Measurements from ENCODE around the gene TOP2A.
"Not testable (repeated sequence)": the region's sequence is repeated elsewhere in the genome, so short reads cannot be mapped to it uniquely, and the experiment has no call there.

TOP2A gene

DNA sequence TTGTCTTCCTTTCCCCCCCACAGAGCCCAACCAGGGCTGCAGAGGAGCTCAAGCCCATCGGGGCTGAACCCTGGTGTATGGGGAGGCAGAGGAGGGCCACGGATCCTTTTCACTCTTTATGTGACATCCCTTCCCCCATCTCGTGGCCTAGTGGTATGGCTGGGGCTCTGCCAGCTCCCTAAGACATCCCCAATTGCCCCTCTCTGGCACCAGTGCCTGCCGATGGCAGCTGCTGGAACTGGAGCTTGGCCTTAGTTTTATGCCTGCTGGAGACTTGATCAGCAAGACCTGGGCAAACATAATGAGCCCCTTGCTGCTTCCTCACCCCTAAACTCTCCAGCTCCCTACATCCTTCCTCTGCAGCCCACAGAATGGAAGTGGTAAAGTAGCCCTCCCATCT, 8.0 kb upstream of the TOP2A start:
- DNase-seq = no peak

DNA sequence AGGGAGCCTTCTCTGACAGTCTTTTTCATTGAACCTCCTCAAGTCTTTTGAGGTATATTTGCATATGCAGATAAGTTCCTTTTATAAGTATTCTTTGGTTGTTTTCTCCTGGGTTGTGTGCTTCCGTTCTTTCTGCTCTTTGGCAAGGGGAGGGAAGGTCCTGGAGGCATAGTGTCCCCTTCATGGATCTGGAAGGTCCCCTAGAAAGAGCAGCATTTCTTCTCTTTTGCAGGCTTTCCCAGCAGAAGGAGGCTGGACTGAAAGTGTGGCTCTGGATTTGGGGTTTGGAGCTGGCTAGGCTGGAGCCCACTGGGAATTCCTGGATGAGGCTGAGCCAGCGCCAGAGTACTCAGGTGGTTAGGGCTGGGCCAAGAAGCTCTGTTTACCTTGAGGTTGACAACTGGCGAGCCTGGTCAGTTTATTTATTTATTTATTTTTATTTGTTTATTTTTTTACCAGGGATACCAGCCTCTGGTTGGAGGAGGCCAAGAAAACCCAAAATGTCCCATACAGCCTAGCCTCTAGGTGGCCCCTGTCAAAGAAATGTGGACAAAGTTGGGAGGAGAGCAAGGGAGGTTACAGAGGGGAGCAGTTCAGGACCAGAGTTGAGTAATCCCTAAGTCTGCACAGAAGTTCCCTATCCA, 5.4 kb upstream of the TOP2A start:
- peak; percentile 25 for DNase-seq

DNA sequence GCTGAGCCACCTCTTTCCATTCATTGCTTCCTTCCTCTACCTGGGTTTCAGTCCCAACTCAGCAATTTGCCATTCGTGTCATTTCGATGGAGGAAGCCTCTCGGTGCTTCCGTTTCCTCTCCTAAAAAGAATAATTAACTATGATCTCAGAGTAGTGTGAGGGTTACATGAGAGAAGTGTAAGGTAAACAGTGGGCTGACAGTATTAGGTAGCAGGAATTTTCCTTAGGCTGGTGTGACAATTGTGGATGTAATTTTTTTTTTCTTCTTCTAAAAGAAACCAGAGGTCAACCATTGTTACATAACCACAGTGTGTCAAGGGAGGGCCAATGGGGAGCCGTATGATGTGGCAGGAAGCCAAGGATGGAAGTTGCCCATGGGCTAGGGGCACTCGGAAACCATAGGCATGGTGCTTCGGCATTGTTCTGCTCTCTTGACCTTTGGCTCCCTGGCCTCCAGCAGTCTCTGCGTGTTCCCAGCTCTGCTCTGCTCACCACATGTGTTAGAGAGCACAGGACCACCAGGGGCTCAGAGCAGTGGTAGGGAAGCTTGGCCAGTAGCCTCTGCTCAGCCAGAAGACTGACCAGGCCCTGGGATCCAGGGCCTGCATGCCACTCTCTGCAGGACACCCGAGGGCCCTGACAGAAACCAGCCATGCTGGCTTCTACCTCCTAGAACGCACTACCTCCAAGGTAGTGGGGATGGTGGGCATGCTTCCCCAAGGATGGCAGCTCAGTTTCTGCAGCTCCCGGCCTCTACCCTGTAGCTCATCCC, 2.0 kb upstream of the TOP2A start:
- DNase-seq = no peak

DNA sequence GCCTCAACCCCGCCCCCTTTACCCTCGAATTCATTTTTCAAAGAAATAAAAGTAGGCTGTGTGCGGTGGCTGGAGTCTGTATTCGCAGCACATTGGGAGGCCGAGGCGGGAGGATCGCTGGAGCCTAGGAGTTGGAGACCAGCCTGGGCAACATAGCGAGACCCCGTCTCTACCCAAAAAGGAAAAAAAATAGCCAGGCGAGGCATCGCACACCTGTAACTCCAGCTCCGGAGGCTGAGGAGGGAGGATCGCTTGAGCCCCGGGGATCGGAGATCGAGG, 671 bp upstream of the TOP2A start:
- no peak for DNase-seq

DNA sequence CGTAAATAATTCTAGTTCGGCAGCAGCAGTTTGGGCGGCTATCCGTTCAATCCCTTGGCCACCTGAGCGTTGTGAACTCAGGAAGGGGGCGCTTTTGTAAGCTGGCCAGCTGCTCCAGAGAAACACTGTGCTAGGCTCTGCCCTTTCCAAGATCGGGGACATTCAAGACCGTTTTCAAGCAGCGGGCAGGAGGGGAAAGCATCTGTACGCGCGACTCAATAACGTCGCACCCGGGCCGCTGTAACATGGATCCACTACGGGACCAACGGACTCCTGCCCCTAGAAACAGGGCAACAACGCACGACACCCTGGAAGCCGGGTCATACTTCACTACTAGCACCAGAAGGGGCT, 463 bp downstream of the TOP2A start:
- no peak for DNase-seq

DNA sequence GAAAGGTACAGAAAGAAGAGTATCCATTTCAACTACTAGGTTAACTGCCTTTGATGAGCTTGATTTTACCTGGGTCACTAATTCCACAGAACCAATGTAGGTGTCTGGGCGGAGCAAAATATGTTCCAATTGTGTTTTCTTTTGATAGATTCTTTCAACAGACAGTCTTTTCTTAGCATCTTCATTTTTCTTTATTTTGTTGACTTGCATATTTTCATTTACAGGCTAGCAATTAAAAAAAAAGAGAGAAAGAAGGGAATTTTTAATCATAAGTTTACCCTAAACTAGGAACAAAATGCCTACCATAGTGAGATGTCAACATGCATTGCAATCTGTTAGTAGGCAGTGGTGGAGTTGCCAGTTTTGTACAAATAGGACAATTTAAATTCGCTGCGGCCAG, 1.0 kb downstream of the TOP2A start:
- DNase-seq = no peak

DNA sequence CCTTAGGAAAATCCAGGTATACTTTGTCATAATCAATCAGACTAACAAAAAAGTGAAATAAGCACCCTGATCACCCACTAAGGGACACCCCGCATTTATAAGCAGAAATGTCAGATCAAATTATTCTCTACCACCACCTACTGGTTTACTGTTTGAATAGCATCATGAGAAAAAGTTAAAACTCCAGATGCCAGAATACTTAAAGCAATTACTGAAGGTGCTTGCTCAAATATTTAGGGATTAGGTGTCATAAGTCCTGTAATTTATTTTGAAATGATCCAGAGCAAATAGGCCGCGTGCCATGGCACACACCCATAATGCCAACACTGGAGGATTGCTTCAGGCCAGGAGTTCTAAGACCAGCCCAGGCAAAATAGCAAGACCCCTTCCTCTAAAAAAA, 2.3 kb downstream of the TOP2A start:
- no peak for DNase-seq

DNA sequence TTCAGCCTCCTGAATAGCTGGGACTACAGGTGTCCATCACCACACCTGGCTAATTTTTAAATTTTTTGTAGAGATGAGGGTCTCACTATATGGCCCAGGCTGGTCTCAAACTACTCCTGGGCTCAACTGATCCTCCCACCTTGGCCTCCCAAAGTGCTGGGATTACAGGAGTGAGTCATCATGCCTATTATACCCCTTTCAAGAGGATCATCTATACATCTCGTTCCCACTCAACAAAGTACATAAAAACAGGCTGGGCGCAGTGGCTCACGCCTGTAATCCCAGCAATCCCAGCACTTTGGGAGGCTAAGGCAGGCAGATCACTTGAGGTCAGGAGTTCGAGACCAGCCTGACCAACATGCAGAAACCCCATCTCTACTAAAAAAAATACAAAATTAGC, 3.4 kb downstream of the TOP2A start:
- not testable (repeated sequence) for DNase-seq

DNA sequence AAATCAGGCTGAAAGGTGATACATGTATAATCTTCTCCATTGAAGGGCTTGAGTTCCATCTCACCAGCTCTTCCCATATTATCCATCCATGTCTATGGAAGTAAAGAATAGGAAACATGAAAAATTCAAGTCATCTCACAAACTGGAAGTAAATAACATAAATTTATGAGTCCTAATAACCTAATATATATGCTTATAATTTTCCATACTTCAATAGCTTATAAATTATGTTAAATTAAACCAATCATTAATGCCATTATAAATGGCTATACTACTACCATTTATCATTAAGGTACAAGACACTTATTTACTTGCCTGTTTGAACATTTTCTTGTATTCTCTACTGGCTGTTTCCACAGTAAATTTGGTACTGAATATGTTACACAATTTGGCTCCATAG, 4.8 kb downstream of the TOP2A start:
- DNase-seq = no peak

DNA sequence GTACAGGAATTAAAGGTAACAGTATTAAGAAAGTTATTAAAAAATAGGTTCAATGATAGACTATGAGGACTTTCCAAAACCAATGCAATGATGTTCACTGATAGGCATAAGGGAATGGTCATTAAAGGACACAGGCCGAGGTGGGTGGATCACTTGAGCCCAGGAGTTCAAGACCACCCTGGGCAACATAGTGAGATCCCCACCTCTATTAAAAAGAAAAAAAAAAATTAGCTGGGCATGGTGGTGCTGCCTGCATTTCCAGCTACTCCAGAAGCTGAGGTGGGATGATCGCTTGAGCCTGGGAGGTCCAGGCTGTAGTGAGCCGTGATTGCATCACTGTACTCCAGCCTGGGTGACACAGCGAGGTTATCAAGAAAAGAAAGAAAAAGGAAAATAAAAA, 5.9 kb downstream of the TOP2A start:
- no peak for DNase-seq

DNA sequence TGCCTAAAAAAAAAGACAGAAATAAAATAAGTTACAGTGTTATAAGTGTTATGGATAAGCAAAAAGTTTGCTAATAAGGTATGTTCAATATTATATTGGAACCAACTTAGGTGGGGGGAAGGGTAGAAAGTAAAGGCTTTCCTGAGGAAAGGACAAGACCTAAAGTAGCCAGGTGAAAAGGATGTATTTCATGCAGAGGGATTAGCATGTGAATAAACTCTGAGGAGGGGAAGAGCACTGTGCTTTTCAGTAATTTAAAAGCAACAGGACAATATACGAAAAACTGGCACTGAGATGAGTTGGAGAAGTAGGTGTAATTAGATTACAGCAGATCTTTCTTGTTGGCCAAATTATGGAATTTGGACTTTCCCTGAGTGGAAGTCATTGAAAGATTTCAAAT, 7.6 kb downstream of the TOP2A start:
- no peak for DNase-seq

DNA sequence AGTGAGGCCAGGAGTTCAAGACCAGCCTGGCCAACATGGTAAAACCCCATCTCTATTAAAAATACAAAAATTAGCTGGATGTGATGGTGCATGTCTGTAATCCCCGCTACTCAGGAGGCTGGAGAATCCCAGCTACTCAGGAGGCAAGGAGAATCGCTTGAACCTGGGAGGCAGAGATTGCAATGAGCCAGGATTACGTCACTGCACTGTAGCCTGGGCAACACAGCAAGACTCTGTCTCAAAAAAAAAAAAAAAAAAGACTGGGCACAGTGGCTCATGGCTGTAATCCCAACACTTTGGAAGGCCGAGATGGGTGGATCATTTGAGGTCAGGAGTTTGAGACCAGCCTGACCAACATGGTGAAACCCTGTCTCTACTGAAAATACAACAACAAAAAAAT, 8.2 kb downstream of the TOP2A start:
- not testable (repeated sequence) for DNase-seq

DNA sequence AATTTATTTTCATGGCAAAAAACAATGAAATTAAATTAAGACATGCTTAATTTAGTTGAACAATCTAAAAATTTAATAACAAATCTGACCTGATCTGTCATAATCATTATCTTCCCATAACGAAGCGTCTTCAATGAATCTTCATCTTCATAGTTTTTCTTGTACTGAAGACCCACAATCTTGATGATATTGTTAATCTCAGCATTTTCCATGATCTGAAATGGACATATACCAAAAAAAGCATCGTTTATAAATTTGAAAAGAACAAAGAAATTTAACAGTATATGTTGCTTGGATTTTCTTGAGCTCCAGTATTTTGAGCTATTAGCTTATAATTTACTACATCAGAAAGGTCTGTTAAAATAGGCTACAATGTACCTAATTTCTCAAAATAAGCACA, 10.2 kb downstream of the TOP2A start:
- no peak for DNase-seq

DNA sequence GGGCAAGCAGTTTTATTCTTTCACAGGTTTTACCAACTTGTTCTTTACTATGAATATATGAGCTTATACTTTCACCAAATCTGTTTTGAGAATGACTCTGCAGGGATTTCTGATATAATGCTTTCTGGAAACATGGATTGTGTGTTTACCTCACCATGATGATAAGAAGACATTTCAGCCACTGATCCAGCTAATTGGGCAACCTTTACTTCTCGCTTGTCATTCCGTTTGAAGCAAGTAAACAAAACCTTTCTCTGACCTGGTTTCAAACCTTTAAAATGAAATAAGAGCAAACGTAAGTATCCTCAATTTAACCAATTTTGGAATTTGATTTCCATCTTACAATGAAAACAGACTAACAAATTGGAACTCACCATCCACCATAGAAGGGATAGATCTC, 13.7 kb downstream of the TOP2A start:
- DNase-seq = no peak

DNA sequence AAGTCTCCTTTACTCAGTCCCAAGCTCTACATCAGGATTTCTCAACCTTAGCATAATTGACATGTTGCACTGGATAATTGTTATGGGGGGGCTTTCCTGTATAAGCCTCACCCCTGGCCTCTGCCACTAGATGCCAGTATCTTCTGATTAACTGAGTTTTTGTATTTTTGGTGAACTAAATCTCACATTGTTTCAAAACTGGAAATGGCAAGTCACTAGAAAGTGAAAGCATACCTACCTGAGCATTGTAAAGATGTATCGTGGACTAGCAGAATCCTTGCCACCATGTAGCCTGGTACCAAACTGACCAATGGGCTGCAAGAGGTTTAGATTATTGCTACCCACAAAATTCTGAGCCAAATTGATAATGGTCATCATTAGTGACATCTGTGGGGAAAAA, 15.0 kb downstream of the TOP2A start:
- DNase-seq = no peak

DNA sequence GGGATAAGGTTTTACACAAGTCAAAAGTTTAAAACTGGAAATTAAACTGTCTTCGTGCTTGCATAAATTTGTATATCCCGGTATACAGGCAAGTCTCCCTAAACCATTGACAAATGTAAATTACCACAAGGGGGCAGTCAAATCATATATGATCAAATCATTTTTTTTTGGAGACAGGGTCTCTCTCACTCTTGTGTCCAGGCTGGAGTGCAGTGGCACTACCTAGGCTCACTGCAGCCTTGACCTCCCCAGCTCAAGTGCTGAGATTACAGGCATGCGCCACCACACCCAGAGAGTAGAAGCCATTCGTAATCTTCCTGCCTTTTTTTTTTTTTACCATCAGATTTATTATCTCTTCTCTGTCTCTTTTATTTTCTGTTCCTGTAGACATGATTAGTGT, 18.5 kb downstream of the TOP2A start:
- no peak for DNase-seq

DNA sequence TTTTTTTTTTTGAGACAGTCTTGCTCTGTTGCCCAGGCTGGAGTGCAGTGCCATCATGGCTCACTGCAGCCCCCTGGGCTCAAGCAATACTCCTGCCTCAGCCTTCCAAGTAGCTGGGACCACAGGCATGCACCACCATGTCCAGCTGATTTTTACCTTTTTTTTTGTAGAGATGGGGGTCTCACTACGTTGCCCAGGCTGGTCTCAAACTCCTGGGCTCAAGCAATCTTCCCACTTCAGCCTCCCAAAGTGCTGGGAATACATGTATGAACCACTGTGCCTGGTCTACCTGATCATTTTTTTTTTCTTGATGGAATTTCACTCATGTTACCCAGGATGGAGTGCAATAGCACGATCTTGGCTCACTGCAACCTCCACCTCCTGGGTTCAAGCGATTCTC, 31.1 kb downstream of the TOP2A start:
- DNase-seq = not testable (repeated sequence)

DNA sequence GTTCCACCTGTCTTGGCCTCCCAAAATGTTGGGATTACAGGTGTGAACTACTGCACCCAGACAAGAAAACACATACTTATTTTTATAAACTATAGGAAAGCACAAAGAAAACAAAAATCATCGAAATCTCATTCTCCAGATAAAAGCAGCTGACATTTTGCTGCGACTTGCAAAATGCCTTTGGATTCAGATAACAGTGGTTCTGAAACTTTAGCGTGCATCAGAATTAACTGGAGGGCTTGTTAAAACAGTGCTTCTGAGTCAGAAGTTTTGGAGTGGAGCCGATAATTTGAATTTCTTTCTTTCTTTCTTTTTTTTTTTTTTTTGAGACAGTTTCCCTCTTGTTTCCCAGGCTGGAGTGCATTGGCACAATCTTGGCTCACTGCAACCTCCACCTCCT, 35.4 kb downstream of the TOP2A start:
- no peak for DNase-seq

DNA sequence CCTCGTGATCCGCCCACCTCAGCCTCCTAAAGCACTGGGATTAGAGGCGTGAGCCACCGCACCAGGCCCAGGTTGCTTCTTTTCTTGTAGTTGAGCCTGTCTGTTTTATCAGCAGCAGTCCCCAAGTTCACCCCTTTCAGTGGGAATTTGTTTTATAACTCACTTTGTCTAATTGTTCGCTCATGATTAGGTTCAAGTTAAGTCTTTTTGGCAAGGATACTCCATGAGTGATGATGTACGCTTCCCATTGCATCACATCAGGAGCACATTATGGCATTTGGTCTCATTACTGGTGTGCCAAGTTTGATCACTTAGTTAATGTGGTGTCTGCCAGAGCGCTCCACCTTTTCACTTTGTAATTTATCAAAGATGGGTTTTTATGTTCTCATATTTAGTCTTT, 38.7 kb downstream of the TOP2A start:
- DNase-seq = no peak

DNA sequence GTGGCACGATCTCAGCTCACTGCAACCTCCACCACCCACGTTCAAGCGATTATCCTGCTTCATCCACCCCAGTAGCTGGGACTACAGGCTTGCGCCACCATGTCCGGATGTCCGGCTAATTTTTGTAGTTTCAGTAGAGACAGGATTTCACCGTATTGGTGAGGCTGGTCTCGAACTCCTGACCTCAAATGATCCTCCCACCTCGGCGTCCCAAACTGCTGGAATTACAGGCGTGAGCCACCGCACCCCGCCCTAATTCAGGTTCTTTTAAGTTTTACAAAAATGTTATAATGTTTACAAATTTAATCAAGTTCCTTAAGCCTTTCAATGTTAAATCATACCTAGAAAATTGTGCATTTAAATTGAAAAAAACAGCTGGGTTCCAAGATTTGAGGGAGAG, 39.9 kb downstream of the TOP2A start:
- no peak for DNase-seq

DNA sequence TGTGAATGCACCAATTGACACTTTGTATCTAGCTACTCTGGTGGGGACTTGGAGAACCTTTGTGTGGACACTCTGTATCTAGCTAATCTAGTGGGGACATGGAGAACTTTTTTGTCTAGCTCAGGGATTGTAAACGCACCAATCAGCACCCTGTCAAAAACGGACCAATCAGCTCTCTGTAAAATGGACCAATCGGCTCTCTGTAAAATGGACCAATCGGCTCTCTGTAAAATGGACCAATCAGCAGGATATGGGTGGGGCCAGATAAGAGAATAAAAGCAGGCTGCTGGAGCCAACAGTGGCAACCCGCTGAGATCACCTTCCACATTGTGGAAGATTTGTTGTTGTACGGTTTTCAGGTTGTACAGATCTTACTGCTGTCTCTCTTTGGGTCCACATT, 41.2 kb downstream of the TOP2A start:
- not testable (repeated sequence) for DNase-seq

DNA sequence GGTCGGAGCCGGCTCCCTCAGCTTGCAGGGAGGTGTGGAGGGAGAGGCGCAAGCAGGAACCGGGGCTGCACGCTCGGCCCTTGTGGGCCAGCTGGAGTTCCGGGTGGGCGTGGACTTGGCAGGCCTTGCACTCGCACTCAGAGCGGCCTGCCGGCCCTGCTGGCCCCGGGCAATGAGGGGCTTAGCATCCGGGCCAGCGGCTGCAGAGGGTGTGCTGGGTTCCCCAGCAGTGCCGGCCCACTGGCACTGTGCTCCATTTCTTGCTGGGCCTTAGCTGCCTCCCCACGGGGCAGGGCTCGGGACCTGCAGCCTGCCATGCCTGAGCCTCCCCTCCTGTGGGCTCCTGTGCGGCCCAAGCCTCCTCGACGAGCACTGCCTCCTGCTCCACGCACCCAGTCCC, 41.9 kb downstream of the TOP2A start:
- not testable (repeated sequence) for DNase-seq

DNA sequence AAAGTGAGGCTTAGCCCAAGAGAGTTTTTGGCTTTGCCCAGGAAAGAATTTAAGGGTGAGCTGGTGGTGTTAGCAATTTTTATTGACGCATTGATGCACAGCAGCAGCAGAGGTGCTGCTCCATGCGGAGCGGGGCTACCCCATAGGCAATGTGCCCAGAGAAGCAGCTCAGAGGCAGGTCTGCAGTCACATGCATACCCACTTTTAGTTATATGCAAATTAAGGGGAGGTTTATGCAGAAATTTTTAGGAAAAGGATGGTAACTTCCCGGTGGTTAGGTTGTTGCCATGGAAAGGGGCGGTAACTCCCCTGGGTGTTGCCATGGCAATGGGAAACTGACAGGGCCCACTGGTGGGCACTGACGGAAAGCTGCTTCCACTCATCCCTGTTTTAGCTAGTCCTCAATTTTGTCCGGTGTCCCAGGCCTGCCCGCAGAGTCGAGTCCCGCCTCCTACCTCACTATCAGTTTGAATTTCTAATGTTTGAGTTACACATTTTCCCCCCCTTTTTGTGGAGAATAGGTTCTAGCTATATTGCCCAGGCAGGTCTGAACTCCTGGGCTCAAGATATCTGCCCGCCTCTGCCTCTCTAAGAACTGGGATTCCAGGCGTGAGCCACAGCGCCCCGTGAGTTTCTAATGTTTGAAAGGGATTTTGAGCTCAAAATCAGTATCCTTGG, 42.7 kb downstream of the TOP2A start:
- DNase-seq = no peak

DNA sequence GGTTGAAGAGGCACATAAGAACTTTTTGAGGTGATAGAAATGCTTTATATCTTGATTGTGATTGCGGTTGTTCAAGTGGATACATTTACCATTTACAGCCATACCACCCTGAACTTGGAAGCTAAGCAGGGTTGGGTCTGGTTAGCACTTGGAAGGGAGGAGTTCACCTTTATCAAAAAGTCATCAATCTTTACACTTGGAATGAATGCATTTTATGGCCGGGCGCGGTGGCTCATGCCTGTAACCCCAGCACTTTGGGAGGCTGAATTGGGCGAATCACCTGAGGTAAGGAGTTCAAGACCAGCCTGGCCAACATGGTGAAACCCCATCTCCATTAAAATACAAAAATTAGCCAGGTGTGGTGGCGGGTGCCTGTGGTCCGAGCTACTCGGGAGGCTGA, 43.7 kb downstream of the TOP2A start:
- no peak for DNase-seq

DNA sequence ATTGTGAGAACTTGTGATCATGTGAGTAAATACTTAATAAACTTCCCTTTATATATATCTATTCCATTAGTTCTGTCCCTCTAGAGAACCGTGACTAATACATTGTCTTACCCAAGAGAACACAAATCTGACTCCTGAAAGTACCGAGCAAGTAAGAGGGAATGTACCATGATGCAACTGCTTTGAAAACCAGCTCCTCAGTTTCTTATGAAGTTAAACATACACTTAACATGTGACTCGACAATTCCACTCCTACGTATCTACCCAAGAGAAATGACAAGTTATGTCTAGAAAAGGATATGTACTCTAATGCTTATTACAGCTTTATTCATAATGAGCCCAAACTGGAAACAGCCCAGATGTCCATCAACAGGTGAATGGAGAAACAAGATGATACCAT, 44.4 kb downstream of the TOP2A start:
- no peak for DNase-seq
